ENCODE measurements around the gene PDLIM1.

- no peak for TF ChIP-seq CTCF (IDR thresholded peaks at IDR 0.05; ENCODE audit: insufficient read depth, low read length, poor library complexity, severe bottlenecking)
- no peak for TF ChIP-seq EZH2phosphoT487 (conservative IDR thresholded peaks at IDR 0.05; ENCODE audit: low read length)
These were observed 37.8 kb downstream of the PDLIM1 start for GRCh38 chr10:95253007-95253406.
